Lower leg skin (tissue), 3 donors: ENCODE measurements around the gene TRIM5.

Experiments
- CTCF ChIP-seq, 3 donors: fragments of 450-650 bp; IDR thresholded peaks; one replicate each; pipeline ENCODE4 v1.5.1; 2016; ENCODE audit warnings: antibody characterized with exemption in 3 of 3, mild to moderate bottlenecking in 3 of 3, moderate library complexity in 2 of 3
- POLR2A ChIP-seq, 2 donors: fragments of 450-650 bp; IDR thresholded peaks; one replicate each; pipeline ENCODE4 v1.6.1; 2016 to 2017; ENCODE audit warnings: antibody characterized with exemption in 2 of 2, mild to moderate bottlenecking in 1 of 2, moderate library complexity in 1 of 2

GRCh38 chr11:5703741-5704536 lies 19.1 kb upstream of the TRIM5 start:
- no peak for TF ChIP-seq POLR2A (IDR thresholded peaks at IDR 0.05)
- no peak for TF ChIP-seq CTCF (IDR thresholded peaks at IDR 0.05)
